Fibroblast of mammary gland (primary cell): ENCODE data around the gene KCNE1.

Experiments
- DNase-seq: peaks from one replicate; pipeline ENCODE4 v3.0.0-alpha.2; 2010; ENCODE audit warnings: low read depth
- H3K4me3 ChIP-seq: 2 replicates; pipeline ENCODE4 v1.5.1; 2011; ENCODE audit warnings: low read depth, mild to moderate bottlenecking, low read length, moderate library complexity; ENCODE audit not compliant: control insufficient read depth
- CTCF ChIP-seq: conservative IDR thresholded peaks from 2 replicates; pipeline ENCODE4 v1.5.1; 2011; ENCODE audit warnings: low read depth, low read length, inconsistent platforms; ENCODE audit not compliant: control insufficient read depth, insufficient read depth

Gene KCNE1

GRCh38 chr21:34528131-34528561 is 16.1 kb upstream of the KCNE1 start:
- no peak for TF ChIP-seq CTCF
- H3K4me3 ChIP-seq, result no peak overlapping the region
- peak; percentile 42 for DNase-seq

GRCh38 chr21:34526618-34527290 is 14.7 kb upstream of the KCNE1 start:
- DNase-seq, result peak; percentile 100
- no peak for TF ChIP-seq CTCF
- H3K4me3 ChIP-seq, result peak overlapping the region; percentile 61

GRCh38 chr21:34526241-34526617 is 14.2 kb upstream of the KCNE1 start:
- peak overlapping the region; percentile 61 for H3K4me3 ChIP-seq
- no peak for TF ChIP-seq CTCF
- DNase-seq, result peak; percentile 31

GRCh38 chr21:34524646-34525601 is 12.9 kb upstream of the KCNE1 start:
- peak; percentile 81 for DNase-seq
- TF ChIP-seq CTCF, result no peak
- H3K4me3 ChIP-seq, result peak overlapping the region; percentile 61

- DNase-seq, result no peak
- no peak overlapping the region for H3K4me3 ChIP-seq
- TF ChIP-seq CTCF, result no peak
Observed at GRCh38 chr21:34523019-34523555, 11.1 kb upstream of the KCNE1 start.

GRCh38 chr21:34522284-34522683 is 10.3 kb upstream of the KCNE1 start:
- no peak overlapping the region for H3K4me3 ChIP-seq
- no peak for DNase-seq
- TF ChIP-seq CTCF, result no peak
